Ramos (cell line): Measurements from ENCODE around the gene BICC1.

Experiments used
- in situ Hi-C: fragments of 300-500 bp; cut with MboI; formaldehyde crosslinking; loops from one replicate; pipeline ENCODE4 v1.14.3; 2022; ENCODE audit warnings: low sequenced_read_pairs; ENCODE audit not compliant: unreplicated experiment

Gene BICC1, protein sequence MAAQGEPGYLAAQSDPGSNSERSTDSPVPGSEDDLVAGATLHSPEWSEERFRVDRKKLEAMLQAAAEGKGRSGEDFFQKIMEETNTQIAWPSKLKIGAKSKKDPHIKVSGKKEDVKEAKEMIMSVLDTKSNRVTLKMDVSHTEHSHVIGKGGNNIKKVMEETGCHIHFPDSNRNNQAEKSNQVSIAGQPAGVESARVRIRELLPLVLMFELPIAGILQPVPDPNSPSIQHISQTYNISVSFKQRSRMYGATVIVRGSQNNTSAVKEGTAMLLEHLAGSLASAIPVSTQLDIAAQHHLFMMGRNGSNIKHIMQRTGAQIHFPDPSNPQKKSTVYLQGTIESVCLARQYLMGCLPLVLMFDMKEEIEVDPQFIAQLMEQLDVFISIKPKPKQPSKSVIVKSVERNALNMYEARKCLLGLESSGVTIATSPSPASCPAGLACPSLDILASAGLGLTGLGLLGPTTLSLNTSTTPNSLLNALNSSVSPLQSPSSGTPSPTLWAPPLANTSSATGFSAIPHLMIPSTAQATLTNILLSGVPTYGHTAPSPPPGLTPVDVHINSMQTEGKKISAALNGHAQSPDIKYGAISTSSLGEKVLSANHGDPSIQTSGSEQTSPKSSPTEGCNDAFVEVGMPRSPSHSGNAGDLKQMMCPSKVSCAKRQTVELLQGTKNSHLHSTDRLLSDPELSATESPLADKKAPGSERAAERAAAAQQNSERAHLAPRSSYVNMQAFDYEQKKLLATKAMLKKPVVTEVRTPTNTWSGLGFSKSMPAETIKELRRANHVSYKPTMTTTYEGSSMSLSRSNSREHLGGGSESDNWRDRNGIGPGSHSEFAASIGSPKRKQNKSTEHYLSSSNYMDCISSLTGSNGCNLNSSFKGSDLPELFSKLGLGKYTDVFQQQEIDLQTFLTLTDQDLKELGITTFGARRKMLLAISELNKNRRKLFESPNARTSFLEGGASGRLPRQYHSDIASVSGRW

GRCh38 chr10:58512491-58513187 is at the start of gene BICC1:
BICC1 (plus strand) TSS chr10:58512872; CDS start chr10:58513144, 272 bp downstream.
- in situ Hi-C loops = no loop called here

DNA sequence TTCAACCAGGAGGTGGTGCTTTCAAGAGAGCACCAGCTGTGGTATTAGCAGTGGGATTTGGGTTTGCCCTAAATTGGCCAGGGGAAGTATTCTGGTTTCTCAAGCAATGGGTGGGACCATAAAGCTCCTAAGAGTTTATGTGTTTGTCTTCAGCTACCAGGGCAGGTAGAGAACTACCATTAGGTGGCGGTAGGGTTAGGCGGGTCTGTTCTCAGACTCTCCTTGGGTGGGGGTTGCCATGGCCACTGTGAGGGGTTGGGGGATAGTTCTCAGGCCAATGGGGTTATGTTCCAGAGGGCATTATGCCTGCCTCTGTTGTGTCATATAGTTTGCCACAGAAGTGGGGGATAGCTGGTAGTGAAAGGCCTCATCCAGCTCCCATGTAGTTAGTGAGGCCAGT is 47.7 kb upstream of the BICC1 start:
- in situ Hi-C loops = no loop called here

DNA sequence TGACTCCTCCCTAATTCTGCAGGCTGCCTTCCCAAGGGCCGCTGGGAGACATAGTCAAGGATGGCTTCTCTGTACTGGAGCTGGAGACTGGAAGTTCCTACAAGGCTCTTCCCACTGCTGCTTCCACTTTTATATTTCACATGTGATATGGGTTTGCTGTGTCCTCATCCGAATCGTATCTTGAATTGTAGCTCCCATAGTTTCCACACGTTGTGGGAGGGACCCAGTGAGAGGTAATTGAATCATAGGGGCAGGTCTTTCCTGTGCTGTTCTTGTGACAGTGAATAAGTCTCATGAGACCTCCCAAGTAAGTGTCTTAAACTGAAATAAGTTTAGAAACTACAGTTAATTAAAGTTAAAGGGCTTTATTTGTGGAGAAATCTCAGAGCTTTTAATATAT is 47.0 kb upstream of the BICC1 start:
- in situ Hi-C loops = no loop called here

- in situ Hi-C loops = no loop called here
Observed at GRCh38 chr10:58467931-58468635, 44.6 kb upstream of the BICC1 start.

GRCh38 chr10:58473976-58474375 is 38.7 kb upstream of the BICC1 start:
- in situ Hi-C loops = no loop called here

DNA sequence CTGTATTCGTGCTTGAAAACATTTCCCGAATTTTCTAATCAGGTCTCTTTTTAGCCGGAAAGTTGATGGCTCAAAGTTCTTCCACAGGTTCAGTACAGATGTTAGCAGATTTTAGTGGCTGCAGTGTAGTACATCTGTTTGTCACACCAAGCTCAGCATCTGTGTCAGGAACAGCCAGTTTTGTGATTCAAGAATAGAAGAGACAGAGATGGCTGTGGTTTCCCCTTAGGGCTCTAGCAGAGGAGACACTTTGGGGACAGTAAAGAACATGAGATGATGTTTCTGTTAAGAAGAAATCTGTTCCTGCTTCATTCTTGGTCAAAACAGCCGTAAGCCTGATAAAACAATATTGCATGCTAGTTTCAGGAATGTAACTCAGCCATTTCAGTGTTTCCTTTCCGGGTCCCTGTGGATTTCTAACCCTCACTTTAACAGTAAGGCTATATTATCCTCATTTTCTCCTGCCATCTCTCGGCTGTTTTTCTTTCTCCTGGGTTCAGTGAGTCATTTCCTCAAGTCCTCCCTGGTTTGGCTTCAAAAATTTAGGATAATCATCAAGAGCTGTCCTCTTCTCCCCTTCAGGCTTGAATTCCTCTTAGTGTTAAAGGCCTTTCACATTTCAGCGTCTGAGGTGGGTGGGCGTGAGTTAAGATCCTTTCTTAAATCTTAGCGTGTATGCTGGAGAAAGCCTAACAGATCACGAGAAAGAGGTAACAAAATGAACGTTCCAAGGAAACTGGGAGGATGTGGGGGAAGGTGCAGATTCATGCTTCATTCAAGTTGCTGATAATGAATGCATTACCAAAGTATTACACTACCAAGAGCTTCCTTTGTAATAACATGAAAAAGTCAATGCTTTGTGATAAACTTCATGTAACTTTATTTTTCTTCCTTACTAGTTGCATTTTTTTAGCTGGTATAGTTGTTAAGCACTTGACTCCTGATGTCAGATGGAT is 37.1 kb upstream of the BICC1 start:
- in situ Hi-C loops = no loop called here

- in situ Hi-C loops = no loop called here
Observed at GRCh38 chr10:58477122-58477521, 35.5 kb upstream of the BICC1 start.

DNA sequence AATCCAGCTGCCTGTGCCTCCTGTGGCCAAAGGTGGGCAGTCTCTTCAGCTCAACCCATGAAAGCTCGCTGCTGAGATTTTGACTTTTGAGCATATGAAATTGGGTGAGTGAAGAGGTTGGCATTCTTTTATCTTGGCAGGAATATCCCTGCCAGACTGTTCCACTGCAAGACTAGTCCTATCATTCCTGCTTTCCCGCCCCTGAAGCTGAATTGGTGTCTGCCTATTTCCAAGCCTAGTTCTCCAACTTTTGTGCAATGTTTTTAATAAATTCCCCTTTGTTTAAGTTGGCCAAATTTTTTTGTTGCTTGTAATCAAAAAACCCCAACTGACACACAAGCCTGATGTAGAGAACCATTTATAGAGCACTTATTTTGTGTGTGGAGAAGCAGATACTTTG is 34.8 kb upstream of the BICC1 start:
- in situ Hi-C loops = no loop called here

- in situ Hi-C loops = no loop called here
Observed at GRCh38 chr10:58479045-58479444, 33.6 kb upstream of the BICC1 start.

GRCh38 chr10:58480321-58480720 is 32.4 kb upstream of the BICC1 start:
- in situ Hi-C loops = no loop called here

DNA sequence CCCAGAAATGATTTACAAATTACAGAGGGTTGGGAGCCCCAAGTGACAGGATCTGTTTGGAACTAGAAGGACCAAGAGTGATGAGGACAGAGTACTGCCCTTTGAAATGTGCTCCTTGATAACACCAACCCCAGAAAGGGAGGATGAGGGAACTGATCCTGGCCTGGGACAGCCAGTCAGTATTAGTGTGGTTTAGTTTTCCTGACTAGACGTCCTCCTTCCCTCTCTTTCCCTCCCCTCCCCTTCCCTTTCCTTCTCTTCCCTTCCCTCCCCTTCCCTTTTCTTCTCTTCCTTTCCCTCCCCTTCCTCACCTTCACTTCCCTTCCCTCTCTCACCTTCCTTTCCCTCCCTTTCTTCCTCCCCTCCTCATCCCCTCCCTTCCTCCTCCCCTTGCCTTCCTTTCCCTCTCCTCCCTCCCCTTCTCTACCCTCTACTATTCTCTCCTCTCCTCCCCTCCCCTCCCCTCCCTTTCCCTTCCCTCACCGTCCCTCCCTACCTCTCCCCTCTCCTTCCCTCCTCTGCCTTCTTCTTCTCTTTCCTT is 31.0 kb upstream of the BICC1 start:
- in situ Hi-C loops = no loop called here

DNA sequence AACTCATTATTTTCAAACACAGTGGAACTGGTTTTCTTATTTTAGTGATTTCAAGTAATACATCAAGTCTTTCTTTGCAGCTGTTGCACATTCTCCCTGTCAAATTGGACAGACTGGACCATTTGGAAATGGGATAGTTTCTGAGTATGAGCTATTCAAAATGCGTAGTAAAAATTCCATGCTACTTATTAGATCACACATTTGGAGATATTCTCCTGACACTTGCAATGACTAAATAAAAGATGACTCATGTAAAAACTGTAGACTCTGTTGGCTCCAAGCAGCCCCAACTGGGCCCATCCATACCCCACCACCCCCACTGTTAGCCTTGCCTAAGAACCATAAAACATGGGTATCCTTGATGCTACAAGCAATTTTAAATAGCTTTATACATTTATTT is 25.9 kb upstream of the BICC1 start:
- in situ Hi-C loops = no loop called here

GRCh38 chr10:58488921-58489320 is 23.8 kb upstream of the BICC1 start:
- in situ Hi-C loops = no loop called here

GRCh38 chr10:58502956-58503355 is 9.7 kb upstream of the BICC1 start:
- in situ Hi-C loops = no loop called here

DNA sequence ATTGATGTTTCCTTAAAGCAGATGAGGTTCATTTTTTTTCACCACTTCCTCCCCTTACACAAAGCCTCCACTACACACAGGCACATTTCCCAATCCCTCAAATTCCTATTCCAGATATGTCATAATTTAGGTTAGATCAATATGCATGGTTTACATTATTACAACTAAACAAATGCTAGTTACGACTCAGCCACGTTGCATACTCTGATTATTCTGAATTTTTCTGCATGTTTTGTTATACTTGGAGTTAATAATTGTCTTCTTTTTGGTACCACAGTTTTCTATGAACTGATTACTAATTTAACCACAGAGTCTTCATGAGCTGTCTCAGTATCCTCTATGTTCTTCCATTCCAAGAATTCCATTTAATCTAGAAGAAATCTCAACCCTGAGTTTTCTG is 4.4 kb upstream of the BICC1 start:
- in situ Hi-C loops = no loop called here

DNA sequence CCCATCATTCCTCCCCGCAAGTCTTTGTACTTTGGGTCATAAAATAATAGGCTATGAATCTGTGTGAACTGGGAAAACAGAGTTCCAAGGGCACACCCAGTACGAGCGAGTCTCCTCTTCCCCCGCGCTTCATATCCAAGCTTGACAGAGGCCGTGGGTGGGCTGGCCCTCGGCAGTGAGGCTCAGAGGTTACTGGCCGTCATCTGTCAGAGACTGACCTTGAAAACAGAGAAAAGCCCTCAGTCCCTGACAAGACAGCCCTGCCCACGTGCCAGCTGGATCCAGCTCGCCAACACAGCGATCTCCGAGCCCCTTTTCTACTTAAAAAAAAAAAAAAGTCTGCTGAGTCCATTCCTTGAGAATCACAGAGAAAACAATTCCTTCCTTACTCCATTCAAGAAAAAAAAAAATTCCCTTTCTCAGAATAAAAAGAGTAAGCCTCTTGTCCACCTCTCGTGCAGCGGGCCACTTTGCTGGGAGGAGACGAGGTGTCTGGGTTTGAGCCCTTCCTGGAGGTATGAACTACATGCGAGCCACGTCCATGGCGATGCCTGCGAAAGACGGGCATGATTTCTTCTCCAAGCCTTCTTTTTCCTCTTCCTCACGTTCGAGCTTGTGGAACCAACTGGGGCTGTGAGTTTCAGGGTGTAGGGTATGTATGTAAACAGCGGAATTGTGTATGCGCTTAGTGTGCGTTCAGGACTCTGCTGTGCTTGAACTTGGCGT is 744 bp upstream of the BICC1 start:
- in situ Hi-C loops = no loop called here

DNA sequence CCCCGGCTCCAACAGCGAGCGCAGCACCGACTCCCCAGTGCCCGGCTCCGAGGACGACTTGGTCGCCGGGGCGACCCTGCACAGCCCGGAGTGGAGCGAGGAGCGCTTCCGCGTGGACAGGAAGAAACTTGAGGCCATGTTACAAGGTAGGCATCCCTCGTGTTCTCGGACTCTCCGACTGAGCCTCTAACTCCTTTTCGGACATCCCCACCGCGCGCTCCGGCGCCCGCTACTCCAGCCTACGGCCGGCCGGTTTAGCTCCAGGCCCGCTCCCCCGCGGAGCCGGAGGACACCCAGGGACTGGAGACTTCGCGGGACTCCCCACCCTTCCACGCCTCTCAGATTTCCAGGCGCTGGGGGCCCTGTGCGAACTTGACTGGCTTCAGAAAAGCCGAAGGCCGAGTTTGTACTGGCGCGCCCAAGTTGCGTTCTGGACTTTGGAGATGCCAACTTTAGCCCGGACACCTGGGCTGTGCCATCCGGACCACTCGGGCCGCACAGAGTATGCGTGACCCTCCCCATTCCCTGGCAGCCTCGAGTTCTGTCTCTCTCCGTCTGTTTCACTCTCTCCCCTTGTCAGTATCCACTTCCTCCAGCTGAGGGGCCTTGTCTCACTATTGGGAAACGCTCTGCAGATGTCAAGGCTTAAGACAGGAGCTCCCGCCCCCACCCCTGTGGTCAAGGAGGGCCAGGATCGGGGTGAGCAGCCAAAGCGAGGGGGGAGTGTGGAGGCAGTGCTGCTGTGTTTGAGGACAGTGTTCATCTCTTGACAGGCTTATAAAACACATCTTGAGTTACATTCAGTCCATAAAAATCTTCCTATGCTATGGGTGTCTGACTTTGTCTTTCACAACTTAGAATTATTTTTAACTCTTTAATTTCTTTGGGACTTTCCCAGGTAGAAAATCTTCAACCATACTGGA is 777 bp downstream of the BICC1 start:
- in situ Hi-C loops = no loop called here
